Suprapubic skin (tissue), 4 donors: ENCODE measurements around the gene SNX19. TPM values are rescaled to one million over a fixed set of nuclear protein-coding genes. Genes with fewer than 3 reads are reported as not detected.

Source experiments
- DNase-seq, 2 donors: peaks; one replicate each; pipeline ENCODE4 v3.0.0-alpha.2; 2019; ENCODE audit warnings: low spot score in 2 of 2
- H3K27ac ChIP-seq: fragments of 200-600 bp; sonication (generic); one replicate; pipeline ENCODE4 v1.5.1; 2019
- H3K27me3 ChIP-seq: fragments of 200-600 bp; sonication (generic); one replicate; pipeline ENCODE4 v1.5.1; 2019
- H3K36me3 ChIP-seq: fragments of 200-600 bp; sonication (generic); one replicate; pipeline ENCODE4 v1.5.1; 2019
- H3K4me1 ChIP-seq: fragments of 200-600 bp; sonication (generic); one replicate; pipeline ENCODE4 v1.5.1; 2019
- H3K4me3 ChIP-seq: fragments of 200-600 bp; sonication (generic); one replicate; pipeline ENCODE4 v1.5.1; 2019; ENCODE audit warnings: mild to moderate bottlenecking
- H3K9me3 ChIP-seq: fragments of 200-600 bp; sonication (generic); one replicate; pipeline ENCODE4 v1.5.1; 2019
- CTCF ChIP-seq, 2 donors: fragments of 200-600 bp in 1 of 2; fragments of 450-650 bp in 1 of 2; sonication (generic) in 1 of 2; IDR thresholded peaks; one replicate each; pipeline ENCODE4 v1.5.1; 2016 to 2019; ENCODE audit warnings: antibody characterized with exemption in 2 of 2, mild to moderate bottlenecking in 1 of 2, moderate library complexity in 1 of 2
- EP300 ChIP-seq: sonication (generic); formaldehyde crosslinking; IDR thresholded peaks from one replicate; pipeline ENCODE4 v1.6.1; 2017; ENCODE audit warnings: antibody characterized with exemption
- POLR2A ChIP-seq, 2 donors: fragments of 450-650 bp; IDR thresholded peaks; one replicate each; pipeline ENCODE4 v1.6.1; 2017; ENCODE audit warnings: antibody characterized with exemption in 2 of 2, mild to moderate bottlenecking in 2 of 2, moderate library complexity in 2 of 2
- POLR2AphosphoS5 ChIP-seq, 3 donors: sonication (generic); formaldehyde crosslinking; IDR thresholded peaks; one replicate each; pipeline ENCODE4 v1.6.1; 2017; ENCODE audit warnings: antibody characterized with exemption in 3 of 3
- WGBS: methylation state at CpG from one replicate; pipeline ENCODE4 v1.1.5; 2018; 5-methylcytosine and 5-hydroxymethylcytosine counted together
- total RNA-seq, 4 donors: library from RNA; depleted of rRNA; stranded (reverse); fragments of >200 nt; gene quantifications; one replicate each; pipeline ENCODE4 v1.1.0, GENCODE V29; 2016

Gene SNX19
- total RNA-seq, 4 donors from 2014 or later: 74.5 to 157 (median 86.0) TPM

GRCh38 chr11:130906616-130907015 lies 9.7 kb downstream of the SNX19 start:
- no peaks in the 10 kb centered on the region for H3K9me3 ChIP-seq
- H3K27me3 ChIP-seq: no peaks in the 10 kb centered on the region
- peaks cover 91% of the 10 kb centered on the region for H3K36me3 ChIP-seq
- no peak for DNase-seq
- no peak overlapping the region for H3K27ac ChIP-seq
- H3K4me3 ChIP-seq: no peak overlapping the region
- WGBS: 94% methylated on average over 2 of the region's 2 CpGs
- TF ChIP-seq CTCF (IDR thresholded peaks at IDR 0.05) (no peak), POLR2A (IDR thresholded peaks at IDR 0.05) (no peak), POLR2AphosphoS5 (IDR thresholded peaks at IDR 0.05) (no peak), EP300 (no peak)
- H3K4me1 ChIP-seq: peaks cover 7% of the 10 kb centered on the region

GRCh38 chr11:130905512-130905911 lies 10.8 kb downstream of the SNX19 start:
- Histone ChIP-seq H3K27ac (no peak overlapping the region), H3K4me3 (no peak overlapping the region), H3K4me1 (peaks cover 7% of the 10 kb centered on the region), H3K9me3 (no peaks in the 10 kb centered on the region), H3K36me3 (peaks cover 96% of the 10 kb centered on the region), H3K27me3 (no peaks in the 10 kb centered on the region)
- no peak for TF ChIP-seq CTCF (IDR thresholded peaks at IDR 0.05)
- no peak for TF ChIP-seq EP300
- no peak for TF ChIP-seq POLR2AphosphoS5 (IDR thresholded peaks at IDR 0.05)
- no peak for TF ChIP-seq POLR2A (IDR thresholded peaks at IDR 0.05)
- WGBS: 98% methylated on average over 3 of the region's 3 CpGs
- no peak for DNase-seq

- no peak for TF ChIP-seq POLR2A (IDR thresholded peaks at IDR 0.05)
- no peak for TF ChIP-seq EP300
- TF ChIP-seq POLR2AphosphoS5 (IDR thresholded peaks at IDR 0.05): no peak
- no peak for TF ChIP-seq CTCF (IDR thresholded peaks at IDR 0.05)
- no peak overlapping the region for H3K27ac ChIP-seq
- no peak overlapping the region for H3K4me3 ChIP-seq
- 100% methylated on average over 1 of the region's 1 CpG for WGBS
- no peak for DNase-seq
- H3K36me3 ChIP-seq: peaks cover 98% of the 10 kb centered on the region
- peaks cover under 1% of the 10 kb centered on the region for H3K4me1 ChIP-seq
- no peaks in the 10 kb centered on the region for H3K27me3 ChIP-seq
- H3K9me3 ChIP-seq: no peaks in the 10 kb centered on the region
Observed at GRCh38 chr11:130904380-130904779, 11.9 kb downstream of the SNX19 start.

DNA sequence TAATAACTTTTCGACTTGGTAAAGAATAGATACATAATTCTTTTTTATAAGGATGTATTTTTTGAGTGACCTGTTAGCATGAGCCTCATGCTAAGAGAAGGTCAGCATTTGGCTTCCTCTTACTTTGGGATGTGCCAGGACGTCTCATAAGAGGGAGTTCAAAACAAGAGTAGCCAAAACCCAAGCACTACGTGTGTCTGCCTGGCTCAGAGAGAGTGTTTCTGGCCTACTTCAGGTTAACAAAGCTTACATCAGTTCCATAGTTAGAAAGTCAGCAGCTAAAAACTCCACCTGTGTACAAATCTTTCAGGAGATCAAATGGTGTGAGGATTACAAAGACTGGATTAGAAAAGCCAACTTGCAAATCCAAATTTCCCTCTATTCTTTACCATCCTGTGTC lies 13.9 kb downstream of the SNX19 start:
- Histone ChIP-seq H3K9me3 (no peaks in the 10 kb centered on the region), H3K27ac (no peak overlapping the region), H3K4me3 (no peak overlapping the region), H3K4me1 (peaks cover 6% of the 10 kb centered on the region), H3K36me3 (peaks cover 96% of the 10 kb centered on the region), H3K27me3 (no peaks in the 10 kb centered on the region)
- 80% methylated on average over 3 of the region's 3 CpGs for WGBS
- DNase-seq: no peak
- no peak for TF ChIP-seq POLR2AphosphoS5 (IDR thresholded peaks at IDR 0.05)
- no peak for TF ChIP-seq POLR2A (IDR thresholded peaks at IDR 0.05)
- TF ChIP-seq EP300: no peak
- TF ChIP-seq CTCF (IDR thresholded peaks at IDR 0.05): no peak

- peaks cover 92% of the 10 kb centered on the region for H3K36me3 ChIP-seq
- no peak for DNase-seq
- H3K9me3 ChIP-seq: no peaks in the 10 kb centered on the region
- peaks cover 9% of the 10 kb centered on the region for H3K4me1 ChIP-seq
- H3K27me3 ChIP-seq: no peaks in the 10 kb centered on the region
- H3K4me3 ChIP-seq: no peak overlapping the region
- WGBS: 72% methylated on average over 4 of the region's 4 CpGs
- TF ChIP-seq EP300: no peak
- no peak for TF ChIP-seq POLR2A (IDR thresholded peaks at IDR 0.05)
- no peak for TF ChIP-seq CTCF (IDR thresholded peaks at IDR 0.05)
- TF ChIP-seq POLR2AphosphoS5 (IDR thresholded peaks at IDR 0.05): no peak
- H3K27ac ChIP-seq: no peak overlapping the region
Observed at GRCh38 chr11:130899106-130899505, 17.2 kb downstream of the SNX19 start.
